Fibroblast of pulmonary artery (primary cell): ENCODE measurements around the gene CIRBP.

Source experiments
- DNase-seq: peaks from one replicate; pipeline ENCODE4 v3.0.0-alpha.2; 2010; ENCODE audit warnings: low read depth
- H3K4me3 ChIP-seq: replicated peaks from 2 replicates; pipeline ENCODE4 v1.5.1; 2011; ENCODE audit warnings: low read depth, mild to moderate bottlenecking, control low read depth, low read length, moderate library complexity
- CTCF ChIP-seq: IDR thresholded peaks from 2 replicates; pipeline ENCODE4 v1.5.1; 2011; ENCODE audit warnings: mild to moderate bottlenecking, control low read depth, low read length, inconsistent platforms; ENCODE audit errors: missing control alignments

CIRBP gene

DNA sequence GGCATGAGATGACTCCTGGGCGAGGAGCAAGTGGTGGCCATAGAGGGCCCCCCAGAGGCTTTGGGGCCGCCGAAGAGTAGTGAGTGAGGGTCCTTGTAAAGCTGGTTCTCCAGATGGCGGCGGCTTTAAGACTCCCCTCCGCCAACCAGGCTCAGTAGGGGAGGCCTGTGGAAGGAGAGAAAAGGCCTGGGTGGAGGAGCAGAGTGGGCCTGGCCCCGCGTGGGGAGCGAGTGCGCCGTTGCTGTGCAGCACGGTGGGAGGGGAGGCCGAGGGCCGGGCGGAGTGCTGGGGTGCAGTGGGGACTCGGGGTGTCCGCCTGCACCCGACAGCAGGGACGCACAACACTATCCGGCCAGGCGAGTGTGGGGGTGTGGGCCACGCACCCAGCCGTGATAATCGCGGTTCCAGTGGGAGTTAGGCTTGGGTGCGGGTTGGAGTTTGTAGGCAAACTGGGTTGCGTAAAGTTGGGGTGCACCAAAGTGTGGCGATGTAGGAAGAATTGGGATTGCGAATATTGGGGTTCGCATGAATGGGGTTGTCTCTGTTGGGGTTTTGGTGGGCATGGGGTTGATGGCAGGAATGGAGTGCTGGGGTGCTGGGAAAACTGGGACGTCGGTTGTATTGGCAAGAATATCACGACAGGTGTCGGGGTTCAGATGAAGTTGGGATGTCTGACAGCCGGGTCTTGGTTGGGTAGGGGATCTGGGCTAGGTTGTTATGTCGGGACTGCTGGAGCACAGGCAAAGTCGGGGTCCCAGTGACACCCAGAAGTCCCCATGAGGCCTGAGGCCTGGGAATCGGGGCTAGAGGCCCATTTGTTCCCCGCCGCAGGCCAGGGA is 687 bp upstream of the CIRBP start:
- TF ChIP-seq CTCF: no peak
- H3K4me3 ChIP-seq: no peak overlapping the region
- no peak for DNase-seq

GRCh38 chr19:1269478-1270212 is 513 bp downstream of the CIRBP start:
- peak; percentile 5 for TF ChIP-seq CTCF
- peak overlapping the region; percentile 87 for H3K4me3 ChIP-seq
- DNase-seq: peak; percentile 91

- no peak for TF ChIP-seq CTCF
- DNase-seq: no peak
- peak overlapping the region; percentile 87 for H3K4me3 ChIP-seq
These were observed 1.2 kb downstream of the CIRBP start for GRCh38 chr19:1270213-1270853.

- no peak for DNase-seq
- H3K4me3 ChIP-seq: peak overlapping the region; percentile 87
- no peak for TF ChIP-seq CTCF
These were observed 1.9 kb downstream of the CIRBP start for GRCh38 chr19:1270854-1271527.

- DNase-seq: no peak
- H3K4me3 ChIP-seq: peak overlapping the region; percentile 87
- TF ChIP-seq CTCF: no peak
These were observed 2.6 kb downstream of the CIRBP start for GRCh38 chr19:1271528-1272422.
